Activated CD4-positive, alpha-beta T cell treated with anti-CD3 and anti-CD28 coated beads, Interleukin-2, amount 10 ng/mL, durations not matched to agents 24 days and 14 days (primary cell): ENCODE data around the gene SGCD. TPM values are rescaled to one million over a fixed set of nuclear protein-coding genes. Genes with fewer than 3 reads are reported as not detected.

Experiments
- DNase-seq: peaks from one replicate; pipeline ENCODE4 v3.0.0; 2022
- H3K27ac Mint-ChIP-seq: one replicate; pipeline ENCODE4 v1.8.0; 2022; ENCODE audit warnings: mild to moderate bottlenecking, mixed read lengths
- H3K27me3 Mint-ChIP-seq: one replicate; pipeline ENCODE4 v1.8.0; 2022; ENCODE audit warnings: mixed read lengths
- H3K36me3 Mint-ChIP-seq: one replicate; pipeline ENCODE4 v1.8.0; 2022; ENCODE audit warnings: low read depth, mild to moderate bottlenecking, mixed read lengths
- H3K4me1 Mint-ChIP-seq: one replicate; pipeline ENCODE4 v1.8.0; 2021; ENCODE audit warnings: mixed read lengths
- H3K4me3 Mint-ChIP-seq: one replicate; pipeline ENCODE4 v1.8.0; 2022; ENCODE audit warnings: mild to moderate bottlenecking, moderate library complexity, mixed read lengths
- H3K9me3 Mint-ChIP-seq: one replicate; pipeline ENCODE4 v1.8.0; 2021; ENCODE audit warnings: mixed read lengths
- intact Hi-C: fragments of 100-400 bp; cut with micrococcal nuclease; formaldehyde crosslinking; loops from one replicate; pipeline ENCODE4 v1.15.1; 2023
- total RNA-seq: library from RNA; stranded (reverse); gene quantifications from 2 replicates; pipeline ENCODE4 v1.2.3, GENCODE V29; 2022

The SGCD gene
- total RNA-seq, 1 donor from 2014 or later = not detected

GRCh38 chr5:156431956-156432829, 105.2 kb downstream of the SGCD start:
- Mint-ChIP-seq H3K9me3 (no peaks in the 10 kb centered on the region), H3K4me3 (no peak overlapping the region), H3K36me3 (no peaks in the 10 kb centered on the region), H3K4me1 (peaks cover 3% of the 10 kb centered on the region), H3K27me3 (peaks cover 15% of the 10 kb centered on the region), H3K27ac (no peak overlapping the region)
- DNase-seq = no peak
- intact Hi-C loops = no loop called here

GRCh38 chr5:156432830-156433105, 105.8 kb downstream of the SGCD start:
- Mint-ChIP-seq H3K9me3 (no peaks in the 10 kb centered on the region), H3K4me3 (no peak overlapping the region)
- DNase-seq = no peak

GRCh38 chr5:156434471-156434870, 107.5 kb downstream of the SGCD start:
- H3K27ac Mint-ChIP-seq = no peak overlapping the region
- no peak overlapping the region for H3K4me3 Mint-ChIP-seq
- no peak for DNase-seq
- H3K9me3 Mint-ChIP-seq = no peaks in the 10 kb centered on the region
- H3K27me3 Mint-ChIP-seq = peaks cover 9% of the 10 kb centered on the region
- H3K4me1 Mint-ChIP-seq = no peaks in the 10 kb centered on the region
- H3K36me3 Mint-ChIP-seq = no peaks in the 10 kb centered on the region
- intact Hi-C loops = no loop called here

More at GRCh38 chr5:156432830-156433105, 105.8 kb downstream of the SGCD start:
- H3K36me3 Mint-ChIP-seq = no peaks in the 10 kb centered on the region
- H3K4me1 Mint-ChIP-seq = peaks cover 3% of the 10 kb centered on the region
- H3K27ac Mint-ChIP-seq = no peak overlapping the region
- H3K27me3 Mint-ChIP-seq = peaks cover 12% of the 10 kb centered on the region
- intact Hi-C loops = no loop called here

- no peak overlapping the region for H3K4me3 Mint-ChIP-seq
- no peaks in the 10 kb centered on the region for H3K36me3 Mint-ChIP-seq
- H3K27ac Mint-ChIP-seq = no peak overlapping the region
- no peak for DNase-seq
- no peaks in the 10 kb centered on the region for H3K4me1 Mint-ChIP-seq
- peaks cover 13% of the 10 kb centered on the region for H3K27me3 Mint-ChIP-seq
- intact Hi-C loops = no loop called here
- H3K9me3 Mint-ChIP-seq = no peaks in the 10 kb centered on the region
These were observed 108.1 kb downstream of the SGCD start for GRCh38 chr5:156435101-156435500.

- H3K36me3 Mint-ChIP-seq = no peaks in the 10 kb centered on the region
- peaks cover 17% of the 10 kb centered on the region for H3K27me3 Mint-ChIP-seq
- no peaks in the 10 kb centered on the region for H3K9me3 Mint-ChIP-seq
- no peak overlapping the region for H3K27ac Mint-ChIP-seq
- H3K4me3 Mint-ChIP-seq = no peak overlapping the region
- intact Hi-C loops = no loop called here
- no peak for DNase-seq
- no peaks in the 10 kb centered on the region for H3K4me1 Mint-ChIP-seq
These were observed 111.1 kb downstream of the SGCD start for GRCh38 chr5:156438076-156438475.

GRCh38 chr5:156444753-156445291, 117.9 kb downstream of the SGCD start:
- H3K4me1 Mint-ChIP-seq = peaks cover 3% of the 10 kb centered on the region
- peaks cover 27% of the 10 kb centered on the region for H3K27me3 Mint-ChIP-seq
- intact Hi-C loops = no loop called here
- no peak for DNase-seq
- no peaks in the 10 kb centered on the region for H3K36me3 Mint-ChIP-seq
- H3K9me3 Mint-ChIP-seq = no peaks in the 10 kb centered on the region
- no peak overlapping the region for H3K27ac Mint-ChIP-seq
- no peak overlapping the region for H3K4me3 Mint-ChIP-seq

GRCh38 chr5:156446526-156446925, 119.6 kb downstream of the SGCD start:
- DNase-seq = no peak
- Mint-ChIP-seq H3K27me3 (peaks cover 25% of the 10 kb centered on the region), H3K27ac (no peak overlapping the region), H3K4me3 (no peak overlapping the region), H3K4me1 (peaks cover 3% of the 10 kb centered on the region), H3K9me3 (no peaks in the 10 kb centered on the region), H3K36me3 (no peaks in the 10 kb centered on the region)
- intact Hi-C loops = no loop called here

GRCh38 chr5:156450778-156451177, 123.8 kb downstream of the SGCD start:
- peaks cover 14% of the 10 kb centered on the region for H3K27me3 Mint-ChIP-seq
- intact Hi-C loops = no loop called here
- H3K36me3 Mint-ChIP-seq = no peaks in the 10 kb centered on the region
- no peaks in the 10 kb centered on the region for H3K9me3 Mint-ChIP-seq
- DNase-seq = no peak
- H3K4me1 Mint-ChIP-seq = peaks cover 3% of the 10 kb centered on the region
- no peak overlapping the region for H3K4me3 Mint-ChIP-seq
- H3K27ac Mint-ChIP-seq = no peak overlapping the region

GRCh38 chr5:156451505-156451904, 124.5 kb downstream of the SGCD start:
- H3K27ac Mint-ChIP-seq = no peak overlapping the region
- intact Hi-C loops = no loop called here
- H3K27me3 Mint-ChIP-seq = peaks cover 10% of the 10 kb centered on the region
- no peak overlapping the region for H3K4me3 Mint-ChIP-seq
- no peak for DNase-seq
- no peaks in the 10 kb centered on the region for H3K36me3 Mint-ChIP-seq
- H3K4me1 Mint-ChIP-seq = no peaks in the 10 kb centered on the region
- no peaks in the 10 kb centered on the region for H3K9me3 Mint-ChIP-seq

- peaks cover 19% of the 10 kb centered on the region for H3K27me3 Mint-ChIP-seq
- H3K27ac Mint-ChIP-seq = no peak overlapping the region
- H3K9me3 Mint-ChIP-seq = no peaks in the 10 kb centered on the region
- intact Hi-C loops = no loop called here
- H3K36me3 Mint-ChIP-seq = no peaks in the 10 kb centered on the region
- H3K4me3 Mint-ChIP-seq = no peak overlapping the region
- no peaks in the 10 kb centered on the region for H3K4me1 Mint-ChIP-seq
- no peak for DNase-seq
These were observed 129.9 kb downstream of the SGCD start for GRCh38 chr5:156456857-156457256.

GRCh38 chr5:156459812-156460385, 132.9 kb downstream of the SGCD start:
- intact Hi-C loops = no loop called here
- no peaks in the 10 kb centered on the region for H3K4me1 Mint-ChIP-seq

GRCh38 chr5:156460471-156460870, 133.5 kb downstream of the SGCD start:
- Mint-ChIP-seq H3K4me1 (no peaks in the 10 kb centered on the region), H3K36me3 (no peaks in the 10 kb centered on the region), H3K4me3 (no peak overlapping the region), H3K27ac (no peak overlapping the region), H3K27me3 (peaks cover 15% of the 10 kb centered on the region), H3K9me3 (no peaks in the 10 kb centered on the region)
- DNase-seq = no peak
- intact Hi-C loops = no loop called here

More at GRCh38 chr5:156459812-156460385, 132.9 kb downstream of the SGCD start:
- H3K27me3 Mint-ChIP-seq = peaks cover 15% of the 10 kb centered on the region
- no peaks in the 10 kb centered on the region for H3K36me3 Mint-ChIP-seq
- H3K27ac Mint-ChIP-seq = no peak overlapping the region
- no peak overlapping the region for H3K4me3 Mint-ChIP-seq
- DNase-seq = no peak
- H3K9me3 Mint-ChIP-seq = no peaks in the 10 kb centered on the region

- no peak overlapping the region for H3K27ac Mint-ChIP-seq
These were observed 139.9 kb downstream of the SGCD start for GRCh38 chr5:156466871-156467270.

GRCh38 chr5:156469636-156470035, 142.7 kb downstream of the SGCD start:
- DNase-seq = no peak
- Mint-ChIP-seq H3K9me3 (no peaks in the 10 kb centered on the region), H3K36me3 (no peaks in the 10 kb centered on the region), H3K27me3 (no peaks in the 10 kb centered on the region), H3K4me3 (no peak overlapping the region), H3K4me1 (no peaks in the 10 kb centered on the region), H3K27ac (no peak overlapping the region)
- intact Hi-C loops = loop anchor here (2.0 kb wide), 1 partner anchor 67 kb away; no protein-coding TSS in a partner anchor

More at GRCh38 chr5:156466871-156467270, 139.9 kb downstream of the SGCD start:
- no peaks in the 10 kb centered on the region for H3K36me3 Mint-ChIP-seq
- H3K4me3 Mint-ChIP-seq = no peak overlapping the region
- H3K4me1 Mint-ChIP-seq = no peaks in the 10 kb centered on the region
- no peak for DNase-seq
- intact Hi-C loops = no loop called here
- H3K27me3 Mint-ChIP-seq = peaks cover 2% of the 10 kb centered on the region
- no peaks in the 10 kb centered on the region for H3K9me3 Mint-ChIP-seq
